Heart left ventricle (tissue), 13 donors: ENCODE results near the gene FCN1.

ENCODE experiments used
- CTCF ChIP-seq, 12 donors: fragments of 200-600 bp; sonication (generic) in 4 of 12; IDR thresholded peaks; one replicate each; pipeline versions ENCODE4 v1.5.0 to v1.8.0; 2018 to 2022; ENCODE audit warnings: antibody characterized with exemption in 12 of 12, mild to moderate bottlenecking in 5 of 12
- POLR2A ChIP-seq, 2 donors: fragments of 450-650 bp; IDR thresholded peaks; one replicate each; pipeline ENCODE4 v1.6.1; 2017; ENCODE audit warnings: antibody characterized with exemption in 2 of 2, mild to moderate bottlenecking in 2 of 2, moderate library complexity in 2 of 2
- donor health status: ischemic (EF 13 %, LVEDD 7.1; RV severe dilation, severe dysfunction).
- donor health status: DM: no; HTN: yes; CAD: no.
- donor health status: DM: no; HTN: no; CAD: no.
- donor health status: ischemic (EF 25% LVEDD 6.9; RV normal size, moderate dysfunction).
- donor health status: ischemic (EF 25% LVEDD 5.7; RV mildly dilated, moderate dysfunction).
- donor health status: ischemic (EF 35%, LVEDD 5.7; RV mildly dilated, moderate dysfunction).
- donor health status: nonischemic (EF 11% LVEDD 7.7; RV severe dilation, severe dysfunction).
- donor health status: DM: yes; HTN: yes; CAD: no.
- donor health status: PGD.
- donor health status: ischemic (EF 29% LVEDD 5.4; RV normal size, mild dysfunction).
- donor health status: nonischemic (EF 23%, LVEDD 6.1; RV moderate dilation, normal function).

DNA sequence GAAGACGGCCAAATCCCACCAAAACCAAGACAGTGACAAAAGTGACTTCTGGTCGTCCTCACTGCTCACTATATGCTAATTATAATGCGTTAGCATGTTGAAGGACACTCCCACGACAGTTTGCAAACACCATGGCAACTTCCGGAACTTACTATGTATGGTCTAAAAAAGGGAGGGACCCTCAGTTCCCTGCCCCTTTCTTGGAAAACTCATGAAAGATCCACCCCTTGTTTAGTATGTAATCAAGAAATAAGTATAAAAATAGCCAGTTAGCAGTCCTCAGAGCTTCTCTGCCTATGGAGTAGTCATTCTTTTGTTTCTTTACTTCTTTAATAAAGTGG is 27.6 kb downstream of the FCN1 start:
- TF ChIP-seq CTCF (IDR thresholded peaks at IDR 0.05) (no peak), POLR2A (IDR thresholded peaks at IDR 0.05) (no peak)
